Mammary epithelial cell (primary cell): ENCODE measurements around the gene LTN1.

Experiments
- EZH2 ChIP-seq: IDR thresholded peaks from 2 replicates; pipeline ENCODE4 v1.6.1; 2012; ENCODE audit warnings: low read length, inconsistent platforms, borderline replicate concordance
- TF ChIP-seq, protein P1 (sequence below), 2 donors: IDR thresholded peaks in 1 of 2; conservative IDR thresholded peaks in 1 of 2; 2 replicates each; pipeline ENCODE4 v1.5.1; 2011 to 2012; ENCODE audit warnings: inconsistent platforms in 2 of 2, low read length in 2 of 2, mild to moderate bottlenecking in 2 of 2, control low read depth in 1 of 2, low read depth in 1 of 2; ENCODE audit not compliant: insufficient read depth in 1 of 2; ENCODE audit errors: extremely low read depth in 1 of 2

DNA sequence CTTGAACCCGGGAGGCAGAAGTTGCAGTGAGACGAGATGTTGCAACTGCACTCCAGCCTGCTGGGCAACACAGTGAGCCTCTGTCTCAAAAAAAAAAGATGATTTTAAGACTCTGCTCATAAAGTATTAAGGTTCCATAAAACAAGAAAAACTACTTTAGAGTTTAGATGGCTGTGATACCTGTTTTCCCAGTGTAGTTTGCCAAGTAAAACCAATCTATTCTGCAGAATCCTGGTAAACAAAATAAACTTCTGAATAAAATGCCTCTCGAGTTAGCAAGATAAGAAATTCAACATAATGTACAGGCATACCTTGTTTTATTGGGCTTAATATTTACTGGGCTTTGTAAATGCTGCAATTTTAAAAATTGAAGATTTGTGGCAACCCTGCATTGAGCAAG lies 30.8 kb downstream of the LTN1 start:
- TF ChIP-seq, protein P1, sequence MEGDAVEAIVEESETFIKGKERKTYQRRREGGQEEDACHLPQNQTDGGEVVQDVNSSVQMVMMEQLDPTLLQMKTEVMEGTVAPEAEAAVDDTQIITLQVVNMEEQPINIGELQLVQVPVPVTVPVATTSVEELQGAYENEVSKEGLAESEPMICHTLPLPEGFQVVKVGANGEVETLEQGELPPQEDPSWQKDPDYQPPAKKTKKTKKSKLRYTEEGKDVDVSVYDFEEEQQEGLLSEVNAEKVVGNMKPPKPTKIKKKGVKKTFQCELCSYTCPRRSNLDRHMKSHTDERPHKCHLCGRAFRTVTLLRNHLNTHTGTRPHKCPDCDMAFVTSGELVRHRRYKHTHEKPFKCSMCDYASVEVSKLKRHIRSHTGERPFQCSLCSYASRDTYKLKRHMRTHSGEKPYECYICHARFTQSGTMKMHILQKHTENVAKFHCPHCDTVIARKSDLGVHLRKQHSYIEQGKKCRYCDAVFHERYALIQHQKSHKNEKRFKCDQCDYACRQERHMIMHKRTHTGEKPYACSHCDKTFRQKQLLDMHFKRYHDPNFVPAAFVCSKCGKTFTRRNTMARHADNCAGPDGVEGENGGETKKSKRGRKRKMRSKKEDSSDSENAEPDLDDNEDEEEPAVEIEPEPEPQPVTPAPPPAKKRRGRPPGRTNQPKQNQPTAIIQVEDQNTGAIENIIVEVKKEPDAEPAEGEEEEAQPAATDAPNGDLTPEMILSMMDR (conservative IDR thresholded peaks at IDR 0.05 in 1 of 2, IDR thresholded peaks at IDR 0.05 in 1 of 2; ENCODE audit: extremely low read depth in 1 of 2, insufficient read depth in 1 of 2, low read depth in 1 of 2, low read length in 2 of 2), result no peak
- no peak for TF ChIP-seq EZH2
